A549 (cell line): ENCODE data around the gene TNRC6A. TPM values are rescaled to one million over a fixed set of nuclear protein-coding genes. Genes with fewer than 3 reads are reported as not detected.
A peak's percentile ranks its signal among the peaks of the same experiment; 100 is the strongest.

Experiments used
- ATAC-seq, 2 experiments: fragments of 200-7000 bp in 1 of 2; fragments of >200 bp in 1 of 2; cut with Nextera tagmentation in 1 of 2; cut with Tn5 transposase in 1 of 2; 3 replicates each; pipeline versions ENCODE4 v1.8.0 to v1.9.1; 2018 to 2020; ENCODE audit warnings: mild to moderate bottlenecking in 1 of 2, moderate library complexity in 1 of 2
- CTCF ChIA-PET: fragments of 300-600 bp; sonication (Branson Sonifier 250); formaldehyde crosslinking; extraction: SDS; loops from one replicate; lab custom pipeline; 2021; ENCODE audit warnings: antibody characterized with exemption, inconsistent platforms; lab: Yijun Ruan, JAX
- POLR2A ChIA-PET: fragments of 350-600 bp; formaldehyde crosslinking; extraction: SDS; loops from one replicate; lab custom pipeline; 2021; ENCODE audit warnings: antibody characterized with exemption, inconsistent platforms; lab: Yijun Ruan, JAX
- DNase-seq, 2 experiments: peaks; one replicate each; pipeline versions ENCODE4 v3.0.0 to v3.0.0-alpha.2; 2011 to 2016; ENCODE audit warnings: low read depth in 1 of 2, low spot score in 1 of 2
- FAIRE-seq: peaks from 2 replicates; lab custom pipeline; 2011; peaks lifted over from hg19 to GRCh38; lab: Jason Lieb, UNC
- H3K27ac ChIP-seq, 2 experiments: fragments of >200 bp; sonication (Bioruptor Twin); formaldehyde crosslinking; 3 replicates each; pipeline ENCODE4 v1.5.1; 2016 to 2017
- H3K4me1 ChIP-seq: fragments of >200 bp; sonication (Bioruptor Twin); formaldehyde crosslinking; 3 replicates; pipeline ENCODE4 v1.6.1; 2016
- H3K4me2 ChIP-seq: fragments of >200 bp; sonication (Bioruptor Twin); formaldehyde crosslinking; 3 replicates; pipeline ENCODE4 v1.6.1; 2016
- H3K4me3 ChIP-seq: fragments of >200 bp; sonication (Bioruptor Twin); formaldehyde crosslinking; 3 replicates; pipeline ENCODE4 v1.5.1; 2016
- H3K9me3 ChIP-seq: fragments of >200 bp; sonication (Bioruptor Twin); formaldehyde crosslinking; 3 replicates; pipeline ENCODE4 v1.6.1; 2016
- BHLHE40 ChIP-seq: IDR thresholded peaks from 2 replicates; pipeline ENCODE4 v1.6.1; 2012; ENCODE audit warnings: low read depth, low read length, inconsistent platforms
- CBX2 ChIP-seq: fragments of 200-600 bp; sonication (generic); IDR thresholded peaks from 2 replicates; pipeline ENCODE4 v1.6.1; 2016; ENCODE audit warnings: low read depth, mild to moderate bottlenecking, borderline replicate concordance
- EHMT2 ChIP-seq: fragments of 200-600 bp; sonication (generic); IDR thresholded peaks from 2 replicates; pipeline ENCODE4 v1.6.1; 2016; ENCODE audit warnings: antibody characterized with exemption, low read depth, mild to moderate bottlenecking, moderate library complexity
- FOSB ChIP-seq: fragments of 250-450 bp; sonication (Bioruptor Pico); IDR thresholded peaks from 2 replicates; pipeline ENCODE4 v1.5.0; 2020; ENCODE audit warnings: mild to moderate bottlenecking, moderate library complexity
- FOSL2 ChIP-seq, 2 experiments: fragments of 450-650 bp in 1 of 2; fragments of >200 bp in 1 of 2; sonication (Bioruptor Twin) in 1 of 2; formaldehyde crosslinking; IDR thresholded peaks; 2 replicates each; pipeline versions ENCODE4 v1.5.0 to v1.6.1; 2016 to 2020; ENCODE audit warnings: mild to moderate bottlenecking in 1 of 2, moderate library complexity in 1 of 2
- GATA3 ChIP-seq: IDR thresholded peaks from 2 replicates; pipeline ENCODE4 v1.6.1; 2012; ENCODE audit warnings: borderline replicate concordance
- HEYL ChIP-seq: fragments of 250-450 bp; sonication (Bioruptor Pico); IDR thresholded peaks from 2 replicates; pipeline ENCODE4 v1.8.0; 2021; ENCODE audit warnings: mild to moderate bottlenecking, moderate library complexity
- HOXB5 ChIP-seq: fragments of 250-450 bp; sonication (Bioruptor Pico); IDR thresholded peaks from 2 replicates; pipeline ENCODE4 v1.5.0; 2020; ENCODE audit warnings: mild to moderate bottlenecking, moderate library complexity
- MYC ChIP-seq: IDR thresholded peaks from 2 replicates; pipeline ENCODE4 v1.6.1; 2012; ENCODE audit warnings: mild to moderate bottlenecking, inconsistent platforms, low read length, improper control_type of control experiment, borderline replicate concordance
- NFE2L2 ChIP-seq: fragments of 150-350 bp; conservative IDR thresholded peaks from 2 replicates; pipeline ENCODE4 v1.6.1; 2014; ENCODE audit warnings: low read length
- RAD21 ChIP-seq, 2 experiments: fragments of >200 bp in 1 of 2; sonication (Bioruptor Twin) in 1 of 2; formaldehyde crosslinking in 1 of 2; IDR thresholded peaks in 1 of 2; conservative IDR thresholded peaks in 1 of 2; 2 replicates in 1 of 2; 3 replicates in 1 of 2; pipeline ENCODE4 v1.6.1; 2012 to 2018; ENCODE audit warnings: inconsistent platforms in 1 of 2
- RCOR1 ChIP-seq: fragments of 150-350 bp; IDR thresholded peaks from 2 replicates; pipeline ENCODE4 v1.6.1; 2014; ENCODE audit warnings: antibody characterized with exemption, low read length, low read depth
- RFX5 ChIP-seq: fragments of 450-650 bp; IDR thresholded peaks from 2 replicates; pipeline ENCODE4 v1.7.1; 2014; ENCODE audit warnings: antibody characterized with exemption, mild to moderate bottlenecking, moderate library complexity
- RNF2 ChIP-seq: fragments of 200-600 bp; sonication (generic); IDR thresholded peaks from 2 replicates; pipeline ENCODE4 v1.6.1; 2016; ENCODE audit warnings: low read depth, mild to moderate bottlenecking, antibody characterized with exemption, moderate library complexity, borderline replicate concordance
- WGBS: methylation state at CpG from one replicate; pipeline ENCODE4 v1.1.6; 2017; ENCODE audit errors: missing lambda C conversion rate; 5-methylcytosine and 5-hydroxymethylcytosine counted together
- polyA plus RNA-seq, 4 experiments: library from polyadenylated mRNA; depleted of rRNA in 3 of 4; stranded (reverse); fragments of >200 nt; fragmentation: RNase III in 1 of 4; extraction: RNeasy Plus Mini Kit Qiagen cat#74134 plus additional on column Dnase treatment in 1 of 4; gene quantifications; 2 replicates in 3 of 4; 3 replicates in 1 of 4; pipeline ENCODE4 v1.2.3, GENCODE V29; 2011 to 2017
- TF ChIP-seq, protein P1 (sequence below): fragments of >200 bp; sonication (Bioruptor Twin); formaldehyde crosslinking; IDR thresholded peaks from 3 replicates; pipeline ENCODE4 v1.5.1; 2016
- TF ChIP-seq, protein P2 (sequence below): IDR thresholded peaks from 2 replicates; pipeline ENCODE4 v1.6.1; 2012
- TF ChIP-seq, protein P3 (sequence below): fragments of 250-450 bp; sonication (Bioruptor Pico); IDR thresholded peaks from 2 replicates; pipeline ENCODE4 v1.5.0; 2020; ENCODE audit warnings: low read depth, mild to moderate bottlenecking, moderate library complexity
- TF ChIP-seq, protein P4 (sequence below): fragments of >200 bp; sonication (Bioruptor Twin); formaldehyde crosslinking; IDR thresholded peaks from 3 replicates; pipeline ENCODE4 v1.6.1; 2016
- TF ChIP-seq, protein P5 (sequence below): fragments of >200 bp; sonication (Bioruptor Twin); formaldehyde crosslinking; IDR thresholded peaks from 2 replicates; pipeline ENCODE4 v1.6.1; 2016
- TF ChIP-seq, protein P6 (sequence below): IDR thresholded peaks from 2 replicates; pipeline ENCODE4 v1.6.1; 2012; ENCODE audit warnings: low read depth, borderline replicate concordance
- TF ChIP-seq, protein P7 (sequence below): IDR thresholded peaks from 2 replicates; pipeline ENCODE4 v1.6.1; 2012
- TF ChIP-seq, protein P8 (sequence below): fragments of 200-600 bp; sonication (generic); IDR thresholded peaks from 2 replicates; pipeline ENCODE4 v1.6.1; 2016; ENCODE audit warnings: antibody characterized with exemption, mild to moderate bottlenecking, moderate library complexity

Gene TNRC6A
- polyA plus RNA-seq, 2 of the 4 experiments (the other 2 are of a cell fraction) = 26.7 to 51.6 TPM

DNA sequence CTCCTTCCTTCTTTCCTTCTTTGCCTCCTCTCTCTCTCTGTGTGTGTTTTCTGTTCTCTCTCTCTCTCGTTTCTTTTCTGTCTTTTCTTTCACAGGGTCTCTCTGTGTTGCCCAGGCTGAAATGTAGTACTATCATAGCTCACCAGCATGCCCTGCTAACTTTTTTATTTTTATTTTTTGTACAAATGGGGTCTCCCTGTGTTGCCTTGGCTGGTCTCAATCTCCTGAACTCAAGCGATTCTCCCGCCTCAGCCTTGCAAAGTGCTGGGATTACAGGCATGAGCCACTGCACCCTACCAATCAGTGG lies 117.9 kb downstream of the TNRC6A start:
- FAIRE-seq = no peak
- ATAC-seq = no peak
- 92% methylated on average over 3 of the region's 3 CpGs for WGBS
- Histone ChIP-seq H3K27ac (peak overlapping the region; percentile 81 to 85; a peak in 5 of 6 replicates), H3K4me2 (no peak overlapping the region; the same call in 2 of the 3 replicates), H3K4me3 (no peak overlapping the region), H3K4me1 (peaks cover 91% of the 10 kb centered on the region), H3K9me3 (0 out of 3 replicates have a peak, but pooled peaks cover under 1% of the 10 kb centered on the region)
- ChIA-PET CTCF (interaction anchor here (0.7 to 4.4 kb wide), 2 partner anchors 13 to 26 kb away, joined by 4 to 22 read pairs; no protein-coding TSS in a partner anchor), POLR2A (no interaction called here)
- no peak for DNase-seq
- no peak for TF ChIP-seq EHMT2
- no peak for TF ChIP-seq BHLHE40
- TF ChIP-seq, protein P1, sequence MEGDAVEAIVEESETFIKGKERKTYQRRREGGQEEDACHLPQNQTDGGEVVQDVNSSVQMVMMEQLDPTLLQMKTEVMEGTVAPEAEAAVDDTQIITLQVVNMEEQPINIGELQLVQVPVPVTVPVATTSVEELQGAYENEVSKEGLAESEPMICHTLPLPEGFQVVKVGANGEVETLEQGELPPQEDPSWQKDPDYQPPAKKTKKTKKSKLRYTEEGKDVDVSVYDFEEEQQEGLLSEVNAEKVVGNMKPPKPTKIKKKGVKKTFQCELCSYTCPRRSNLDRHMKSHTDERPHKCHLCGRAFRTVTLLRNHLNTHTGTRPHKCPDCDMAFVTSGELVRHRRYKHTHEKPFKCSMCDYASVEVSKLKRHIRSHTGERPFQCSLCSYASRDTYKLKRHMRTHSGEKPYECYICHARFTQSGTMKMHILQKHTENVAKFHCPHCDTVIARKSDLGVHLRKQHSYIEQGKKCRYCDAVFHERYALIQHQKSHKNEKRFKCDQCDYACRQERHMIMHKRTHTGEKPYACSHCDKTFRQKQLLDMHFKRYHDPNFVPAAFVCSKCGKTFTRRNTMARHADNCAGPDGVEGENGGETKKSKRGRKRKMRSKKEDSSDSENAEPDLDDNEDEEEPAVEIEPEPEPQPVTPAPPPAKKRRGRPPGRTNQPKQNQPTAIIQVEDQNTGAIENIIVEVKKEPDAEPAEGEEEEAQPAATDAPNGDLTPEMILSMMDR = no peak
- TF ChIP-seq, protein P2, sequence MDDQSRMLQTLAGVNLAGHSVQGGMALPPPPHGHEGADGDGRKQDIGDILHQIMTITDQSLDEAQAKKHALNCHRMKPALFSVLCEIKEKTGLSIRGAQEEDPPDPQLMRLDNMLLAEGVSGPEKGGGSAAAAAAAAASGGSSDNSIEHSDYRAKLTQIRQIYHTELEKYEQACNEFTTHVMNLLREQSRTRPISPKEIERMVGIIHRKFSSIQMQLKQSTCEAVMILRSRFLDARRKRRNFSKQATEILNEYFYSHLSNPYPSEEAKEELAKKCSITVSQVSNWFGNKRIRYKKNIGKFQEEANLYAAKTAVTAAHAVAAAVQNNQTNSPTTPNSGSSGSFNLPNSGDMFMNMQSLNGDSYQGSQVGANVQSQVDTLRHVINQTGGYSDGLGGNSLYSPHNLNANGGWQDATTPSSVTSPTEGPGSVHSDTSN = no peak
- no peak for TF ChIP-seq HEYL
- no peak for TF ChIP-seq CBX2
- TF ChIP-seq, protein P3, sequence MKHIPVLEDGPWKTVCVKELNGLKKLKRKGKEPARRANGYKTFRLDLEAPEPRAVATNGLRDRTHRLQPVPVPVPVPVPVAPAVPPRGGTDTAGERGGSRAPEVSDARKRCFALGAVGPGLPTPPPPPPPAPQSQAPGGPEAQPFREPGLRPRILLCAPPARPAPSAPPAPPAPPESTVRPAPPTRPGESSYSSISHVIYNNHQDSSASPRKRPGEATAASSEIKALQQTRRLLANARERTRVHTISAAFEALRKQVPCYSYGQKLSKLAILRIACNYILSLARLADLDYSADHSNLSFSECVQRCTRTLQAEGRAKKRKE (CRISPR knock-in tag) = no peak
- no peak for TF ChIP-seq RNF2
- TF ChIP-seq RFX5 = no peak
- TF ChIP-seq, protein P4, sequence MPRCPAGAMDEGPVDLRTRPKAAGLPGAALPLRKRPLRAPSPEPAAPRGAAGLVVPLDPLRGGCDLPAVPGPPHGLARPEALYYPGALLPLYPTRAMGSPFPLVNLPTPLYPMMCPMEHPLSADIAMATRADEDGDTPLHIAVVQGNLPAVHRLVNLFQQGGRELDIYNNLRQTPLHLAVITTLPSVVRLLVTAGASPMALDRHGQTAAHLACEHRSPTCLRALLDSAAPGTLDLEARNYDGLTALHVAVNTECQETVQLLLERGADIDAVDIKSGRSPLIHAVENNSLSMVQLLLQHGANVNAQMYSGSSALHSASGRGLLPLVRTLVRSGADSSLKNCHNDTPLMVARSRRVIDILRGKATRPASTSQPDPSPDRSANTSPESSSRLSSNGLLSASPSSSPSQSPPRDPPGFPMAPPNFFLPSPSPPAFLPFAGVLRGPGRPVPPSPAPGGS = no peak
- TF ChIP-seq, protein P5, sequence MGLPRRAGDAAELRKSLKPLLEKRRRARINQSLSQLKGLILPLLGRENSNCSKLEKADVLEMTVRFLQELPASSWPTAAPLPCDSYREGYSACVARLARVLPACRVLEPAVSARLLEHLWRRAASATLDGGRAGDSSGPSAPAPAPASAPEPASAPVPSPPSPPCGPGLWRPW = no peak
- TF ChIP-seq, protein P6, sequence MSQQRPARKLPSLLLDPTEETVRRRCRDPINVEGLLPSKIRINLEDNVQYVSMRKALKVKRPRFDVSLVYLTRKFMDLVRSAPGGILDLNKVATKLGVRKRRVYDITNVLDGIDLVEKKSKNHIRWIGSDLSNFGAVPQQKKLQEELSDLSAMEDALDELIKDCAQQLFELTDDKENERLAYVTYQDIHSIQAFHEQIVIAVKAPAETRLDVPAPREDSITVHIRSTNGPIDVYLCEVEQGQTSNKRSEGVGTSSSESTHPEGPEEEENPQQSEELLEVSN = no peak
- no peak for TF ChIP-seq FOSB (CRISPR knock-in tag)

DNA sequence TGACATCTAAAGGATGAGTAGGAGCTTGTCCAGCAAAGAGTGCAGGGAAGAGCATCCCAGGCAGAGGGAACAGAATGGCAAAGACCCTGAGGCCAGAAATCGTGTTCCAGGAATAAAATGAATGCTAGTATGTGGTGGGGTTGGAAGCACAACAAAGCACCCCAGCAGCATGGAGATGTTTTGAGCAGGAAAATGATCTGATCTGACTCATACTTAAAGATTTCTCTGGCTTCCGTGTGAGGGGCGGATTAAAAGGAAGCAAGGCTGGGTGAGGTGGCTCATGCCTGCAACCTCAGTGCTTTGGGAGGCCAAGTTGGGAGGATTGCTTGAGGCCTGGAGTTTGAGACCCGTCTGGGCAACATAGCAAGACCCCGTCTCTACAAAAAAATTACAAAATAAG lies 118.6 kb downstream of the TNRC6A start:
- POLR2A ChIA-PET = no interaction called here
- peaks cover 94% of the 10 kb centered on the region for H3K4me1 ChIP-seq

More for the DNA sequence above, 118.6 kb downstream of the TNRC6A start:
- no peak for TF ChIP-seq RAD21 (conservative IDR thresholded peaks at IDR 0.05 in 1 of 2, IDR thresholded peaks at IDR 0.05 in 1 of 2)
- TF ChIP-seq, protein P7, sequence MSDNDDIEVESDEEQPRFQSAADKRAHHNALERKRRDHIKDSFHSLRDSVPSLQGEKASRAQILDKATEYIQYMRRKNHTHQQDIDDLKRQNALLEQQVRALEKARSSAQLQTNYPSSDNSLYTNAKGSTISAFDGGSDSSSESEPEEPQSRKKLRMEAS = peak; percentile 69
- no peak for TF ChIP-seq BHLHE40
- TF ChIP-seq NFE2L2 = no peak
- TF ChIP-seq FOSB (CRISPR knock-in tag) = no peak
- TF ChIP-seq GATA3 = peak; percentile 40; the same call in 1 of the 2 replicates
- TF ChIP-seq HOXB5 (CRISPR knock-in tag) = no peak
- TF ChIP-seq HEYL = no peak
- TF ChIP-seq RCOR1 = no peak
- TF ChIP-seq FOSL2 (IDR thresholded peaks at IDR 0.05) = no peak
- peak; percentile 62 for TF ChIP-seq FOSL2 (CRISPR knock-in tag; IDR thresholded peaks at IDR 0.05)
- TF ChIP-seq, protein P6 = peak; percentile 49; the same call in 1 of the 2 replicates
- TF ChIP-seq, protein P8, sequence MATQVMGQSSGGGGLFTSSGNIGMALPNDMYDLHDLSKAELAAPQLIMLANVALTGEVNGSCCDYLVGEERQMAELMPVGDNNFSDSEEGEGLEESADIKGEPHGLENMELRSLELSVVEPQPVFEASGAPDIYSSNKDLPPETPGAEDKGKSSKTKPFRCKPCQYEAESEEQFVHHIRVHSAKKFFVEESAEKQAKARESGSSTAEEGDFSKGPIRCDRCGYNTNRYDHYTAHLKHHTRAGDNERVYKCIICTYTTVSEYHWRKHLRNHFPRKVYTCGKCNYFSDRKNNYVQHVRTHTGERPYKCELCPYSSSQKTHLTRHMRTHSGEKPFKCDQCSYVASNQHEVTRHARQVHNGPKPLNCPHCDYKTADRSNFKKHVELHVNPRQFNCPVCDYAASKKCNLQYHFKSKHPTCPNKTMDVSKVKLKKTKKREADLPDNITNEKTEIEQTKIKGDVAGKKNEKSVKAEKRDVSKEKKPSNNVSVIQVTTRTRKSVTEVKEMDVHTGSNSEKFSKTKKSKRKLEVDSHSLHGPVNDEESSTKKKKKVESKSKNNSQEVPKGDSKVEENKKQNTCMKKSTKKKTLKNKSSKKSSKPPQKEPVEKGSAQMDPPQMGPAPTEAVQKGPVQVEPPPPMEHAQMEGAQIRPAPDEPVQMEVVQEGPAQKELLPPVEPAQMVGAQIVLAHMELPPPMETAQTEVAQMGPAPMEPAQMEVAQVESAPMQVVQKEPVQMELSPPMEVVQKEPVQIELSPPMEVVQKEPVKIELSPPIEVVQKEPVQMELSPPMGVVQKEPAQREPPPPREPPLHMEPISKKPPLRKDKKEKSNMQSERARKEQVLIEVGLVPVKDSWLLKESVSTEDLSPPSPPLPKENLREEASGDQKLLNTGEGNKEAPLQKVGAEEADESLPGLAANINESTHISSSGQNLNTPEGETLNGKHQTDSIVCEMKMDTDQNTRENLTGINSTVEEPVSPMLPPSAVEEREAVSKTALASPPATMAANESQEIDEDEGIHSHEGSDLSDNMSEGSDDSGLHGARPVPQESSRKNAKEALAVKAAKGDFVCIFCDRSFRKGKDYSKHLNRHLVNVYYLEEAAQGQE = no peak
- no peak for TF ChIP-seq MYC
- no peak overlapping the region for H3K4me3 ChIP-seq
- no peaks in the 10 kb centered on the region for H3K9me3 ChIP-seq
- peak overlapping the region; percentile 23; the same call in 2 of the 3 replicates for H3K4me2 ChIP-seq
- H3K27ac ChIP-seq = peak overlapping the region; percentile 81 to 85
- FAIRE-seq = no peak
- WGBS = 22% methylated on average over 5 of the region's 5 CpGs
- CTCF ChIA-PET = interaction anchor here (1.5 to 4.4 kb wide), 2 partner anchors 9 to 14 kb away, joined by 6 to 22 read pairs; no protein-coding TSS in a partner anchor
- ATAC-seq = peak in 1 of 2 experiments; percentile 10; a peak in 1 of 6 replicates
- no peak for DNase-seq
